OCI-LY7 (cell line): ENCODE results near the gene TRIP10.

Experiments
- CTCF ChIP-seq: fragments of 200-600 bp; sonication (generic); conservative IDR thresholded peaks from 2 replicates; pipeline ENCODE4 v1.5.1; 2014; ENCODE audit warnings: mild to moderate bottlenecking, antibody characterized with exemption, low read length, moderate library complexity, mixed read lengths
- EZH2phosphoT487 ChIP-seq: fragments of 200-600 bp; sonication (generic); IDR thresholded peaks from 2 replicates; pipeline ENCODE4 v1.6.1; 2018; ENCODE audit warnings: low read depth, borderline replicate concordance, mild to moderate bottlenecking, mixed run types, antibody characterized with exemption, low read length, moderate library complexity, mixed read lengths

GRCh38 chr19:6705931-6706632, 33.4 kb upstream of the TRIP10 start:
- no peak for TF ChIP-seq CTCF
- no peak for TF ChIP-seq EZH2phosphoT487
